HG02623 (cell line): ENCODE results near the gene PRPF38A.
A peak's percentile ranks its signal among the peaks of the same experiment; 100 is the strongest.

Source experiments
- ATAC-seq: cut with Tn5 transposase; IDR thresholded peaks from one replicate; pipeline ENCODE4 v1.9.1; 2021; ENCODE audit warnings: moderate library complexity; ENCODE audit not compliant: unreplicated experiment

Gene PRPF38A

GRCh38 chr1:52399629-52400028, 4.8 kb upstream of the PRPF38A start:
- no peak for ATAC-seq

- ATAC-seq: no peak
These were observed 4.3 kb upstream of the PRPF38A start for GRCh38 chr1:52400131-52400530.

GRCh38 chr1:52402860-52403240, 1.6 kb upstream of the PRPF38A start:
- no peak for ATAC-seq

DNA sequence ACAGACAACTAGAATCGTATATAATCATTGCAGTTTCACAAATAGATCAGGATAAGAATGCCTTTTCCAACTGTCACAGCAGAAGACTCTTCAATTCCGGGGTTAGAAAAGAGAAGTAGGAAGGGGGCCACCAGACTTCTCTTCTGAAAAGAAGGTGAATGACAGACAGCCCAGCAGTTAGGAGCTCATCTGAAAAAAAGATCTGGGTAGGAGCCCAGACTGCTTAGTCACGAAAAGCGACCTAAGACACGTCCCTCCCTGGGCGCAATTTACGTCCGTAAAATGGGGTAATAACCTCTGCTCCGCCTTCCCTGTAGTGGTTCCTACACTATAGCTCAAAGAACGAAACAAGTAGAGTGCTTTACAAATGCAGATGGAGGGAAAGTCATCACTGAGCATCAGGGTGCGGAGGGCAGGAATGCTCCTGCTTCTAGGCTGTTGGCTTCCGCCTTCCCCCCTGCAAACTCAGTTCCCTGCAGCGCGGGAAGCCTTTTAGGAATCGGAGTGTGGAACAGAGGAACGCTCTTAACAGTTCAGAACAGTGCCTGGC, 761 bp upstream of the PRPF38A start:
- ATAC-seq: peak; percentile 25

GRCh38 chr1:52404975-52405338, 555 bp downstream of the PRPF38A start:
- ATAC-seq: no peak

GRCh38 chr1:52413410-52413989, 9.1 kb downstream of the PRPF38A start:
- no peak for ATAC-seq

GRCh38 chr1:52414942-52415341, 10.5 kb downstream of the PRPF38A start:
- ATAC-seq: no peak

DNA sequence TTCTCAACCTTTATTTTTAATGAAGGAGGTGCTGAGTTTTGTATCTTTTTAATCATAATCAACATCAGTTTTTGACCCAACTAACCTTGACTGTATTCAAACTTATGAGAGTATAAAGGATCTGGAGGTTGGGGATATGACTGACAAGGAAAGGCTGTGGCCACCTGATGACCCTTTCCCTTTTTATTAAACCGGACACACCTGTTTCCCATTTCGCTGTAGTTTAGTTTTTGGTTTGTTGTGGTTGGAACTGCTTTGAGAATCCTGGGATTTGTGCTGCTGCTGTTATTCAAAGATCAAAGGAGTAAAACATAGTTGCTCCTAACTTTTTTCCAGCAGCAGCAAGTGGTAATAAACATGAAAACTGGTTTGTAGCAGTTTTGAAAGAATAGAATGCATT, 12.4 kb downstream of the PRPF38A start:
- no peak for ATAC-seq

- no peak for ATAC-seq
These were observed 16.3 kb downstream of the PRPF38A start for GRCh38 chr1:52420713-52421112.

GRCh38 chr1:52423055-52423454, 18.7 kb downstream of the PRPF38A start:
- no peak for ATAC-seq

- no peak for ATAC-seq
These were observed 19.4 kb downstream of the PRPF38A start for GRCh38 chr1:52423771-52424170.

GRCh38 chr1:52424231-52424636, 19.8 kb downstream of the PRPF38A start:
- no peak for ATAC-seq

- ATAC-seq: no peak
These were observed 20.4 kb downstream of the PRPF38A start for GRCh38 chr1:52424813-52425212.

DNA sequence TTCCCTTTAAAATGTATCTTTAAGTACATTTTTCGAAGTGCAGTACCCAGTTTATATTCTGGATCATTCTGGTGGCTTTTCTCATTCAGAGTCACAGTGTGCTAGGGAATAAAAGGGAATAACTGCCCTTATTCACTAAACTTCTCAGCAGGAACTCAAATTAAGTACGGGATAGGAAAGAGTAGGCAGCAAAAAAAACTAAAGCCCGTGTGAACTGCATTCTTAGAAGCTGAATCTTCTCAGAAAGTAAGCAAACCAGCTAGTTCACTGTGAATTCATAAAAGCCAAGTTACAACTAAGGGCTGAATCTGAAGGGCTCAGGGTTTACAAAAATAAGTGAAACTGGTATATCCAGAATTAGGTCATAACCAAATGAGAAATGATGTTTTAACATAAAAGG, 22.0 kb downstream of the PRPF38A start:
- ATAC-seq: no peak

DNA sequence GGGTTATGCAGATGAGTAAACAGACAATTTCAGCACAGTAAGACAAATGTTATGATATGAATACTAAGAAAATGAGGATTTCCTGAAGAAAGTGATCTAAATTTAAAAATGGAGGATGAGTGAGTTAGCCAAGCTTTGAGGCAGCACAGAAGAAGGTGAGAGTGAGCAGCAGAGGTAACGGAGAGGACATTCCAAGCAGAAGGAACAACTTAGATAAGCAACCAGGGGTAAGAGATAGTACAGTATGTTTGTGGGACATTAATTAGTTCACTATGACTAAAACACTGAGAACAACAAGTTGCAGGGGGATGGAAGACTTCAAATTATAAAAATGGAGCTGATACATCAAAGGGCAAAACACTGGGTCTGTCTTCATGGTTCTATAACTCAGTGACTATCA, 22.8 kb downstream of the PRPF38A start:
- no peak for ATAC-seq

GRCh38 chr1:52432807-52433206, 28.4 kb downstream of the PRPF38A start:
- no peak for ATAC-seq

DNA sequence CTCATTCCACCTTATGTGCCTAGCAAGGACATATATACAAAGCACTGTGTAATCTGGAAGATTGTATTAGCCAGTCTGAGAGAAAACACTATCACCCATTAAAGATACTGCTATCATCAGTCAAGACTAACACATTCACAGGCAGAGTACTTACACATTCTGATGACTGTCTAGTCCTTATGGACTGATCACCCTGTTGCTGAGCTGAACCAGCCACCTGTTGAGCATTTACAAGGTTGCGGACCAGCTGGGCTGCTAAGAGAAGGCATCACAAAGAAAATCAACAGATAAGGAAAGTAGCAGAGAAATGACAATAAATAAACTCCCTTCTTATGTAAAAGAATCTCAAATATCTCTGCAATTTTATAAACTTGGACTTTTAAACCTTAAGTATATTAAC, 30.8 kb downstream of the PRPF38A start:
- no peak for ATAC-seq

GRCh38 chr1:52435650-52436049, 31.2 kb downstream of the PRPF38A start:
- ATAC-seq: no peak

GRCh38 chr1:52436817-52437216, 32.4 kb downstream of the PRPF38A start:
- no peak for ATAC-seq

DNA sequence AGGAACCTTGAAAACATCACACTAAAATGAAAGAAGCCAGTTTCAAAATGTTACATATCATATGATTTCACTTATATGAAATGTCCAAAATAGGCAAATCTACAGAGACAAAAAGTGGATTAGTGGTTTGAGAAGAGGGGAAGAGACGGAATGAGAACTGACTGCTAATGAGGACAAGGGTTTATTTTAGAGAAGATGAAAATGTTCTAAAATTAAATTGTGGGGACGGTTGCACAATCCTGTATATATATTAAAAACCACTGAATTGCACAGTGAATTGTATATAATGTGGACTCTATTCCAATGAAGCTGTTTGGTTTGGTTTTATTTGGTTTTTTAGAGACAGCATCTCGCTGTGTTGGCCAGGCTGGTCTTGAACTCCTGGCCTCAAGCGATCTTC, 35.6 kb downstream of the PRPF38A start:
- no peak for ATAC-seq

DNA sequence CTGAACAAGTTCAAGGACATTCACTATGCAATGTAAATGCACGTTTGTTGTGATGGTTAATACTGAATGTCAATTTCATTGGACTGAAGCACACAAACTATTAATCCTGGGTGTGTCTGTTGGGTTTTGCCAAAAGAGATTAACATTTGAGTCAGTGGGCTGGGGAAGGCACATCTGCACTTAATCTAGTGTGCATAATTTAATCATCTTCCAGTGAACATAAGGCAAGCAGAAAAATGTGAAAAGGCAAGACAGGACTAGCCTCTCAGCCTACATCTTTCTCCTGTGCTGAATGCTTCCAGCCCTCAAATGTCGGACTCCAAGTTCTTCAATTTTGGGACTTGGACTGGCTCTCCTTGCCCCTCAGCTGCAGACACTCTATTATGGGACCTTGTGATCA, 40.1 kb downstream of the PRPF38A start:
- no peak for ATAC-seq

DNA sequence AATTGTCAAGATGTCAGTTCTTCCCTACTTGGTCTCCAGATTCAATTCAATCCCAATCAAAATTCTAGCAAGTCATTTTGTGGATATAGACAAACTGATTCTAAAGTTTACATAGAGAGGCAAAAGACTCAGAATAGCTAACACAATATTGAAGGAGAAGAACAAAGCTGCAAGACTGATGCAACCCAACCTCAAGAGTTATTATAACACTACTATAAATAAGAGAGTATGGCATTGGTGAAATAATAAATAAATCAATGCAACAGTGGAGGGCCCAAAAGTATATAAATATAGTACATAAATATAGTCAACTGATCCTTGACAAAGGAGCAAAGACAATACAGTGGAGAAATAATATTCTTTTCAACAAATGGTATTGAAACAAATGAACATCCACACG, 49.7 kb downstream of the PRPF38A start:
- no peak for ATAC-seq

DNA sequence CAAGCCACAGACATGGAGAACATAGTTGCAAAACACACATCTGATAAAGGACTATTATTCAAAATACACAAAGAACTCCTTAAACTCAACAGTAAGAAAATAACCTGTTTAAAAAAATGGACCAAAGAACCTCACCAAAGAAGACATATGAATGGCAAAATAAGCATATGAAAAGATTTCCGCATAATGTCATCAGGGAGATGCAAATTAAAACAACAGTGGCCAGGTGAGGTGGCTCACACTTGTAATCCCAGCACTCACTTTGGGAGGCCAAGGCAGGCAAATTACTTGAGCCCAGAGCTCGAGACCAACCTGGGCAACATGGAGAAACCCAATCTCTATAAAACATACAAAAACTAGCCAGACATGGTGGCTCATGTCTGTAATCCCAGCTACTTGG, 50.4 kb downstream of the PRPF38A start:
- ATAC-seq: no peak
